Chondrocyte (in vitro differentiated cells): Measurements from ENCODE around the gene TMEM260. TPM values are rescaled to one million over a fixed set of nuclear protein-coding genes. Genes with fewer than 3 reads are reported as not detected.

Experiments
- DNase-seq: peaks from one replicate; pipeline ENCODE4 v3.0.0; 2021; ENCODE audit warnings: mixed read lengths, low spot score
- H3K27ac Mint-ChIP-seq: one replicate; pipeline ENCODE4 v1.8.0; 2021; ENCODE audit warnings: mild to moderate bottlenecking, moderate library complexity, mixed read lengths; ENCODE audit not compliant: unreplicated experiment
- H3K27me3 Mint-ChIP-seq: 2 replicates; pipeline ENCODE4 v1.8.0; 2021; ENCODE audit warnings: low read depth, mixed read lengths
- H3K36me3 Mint-ChIP-seq: 2 replicates; pipeline ENCODE4 v1.8.0; 2021; ENCODE audit warnings: low read depth, mixed read lengths
- H3K4me1 Mint-ChIP-seq: 2 replicates; pipeline ENCODE4 v1.8.0; 2021; ENCODE audit warnings: low read depth, mild to moderate bottlenecking, mixed read lengths
- H3K4me3 Mint-ChIP-seq: one replicate; pipeline ENCODE4 v1.8.0; 2021; ENCODE audit warnings: mild to moderate bottlenecking, moderate library complexity, mixed read lengths; ENCODE audit not compliant: unreplicated experiment
- H3K9me3 Mint-ChIP-seq: 2 replicates; pipeline ENCODE4 v1.8.0; 2021; ENCODE audit warnings: low read depth, mixed read lengths
- CTCF ChIP-seq: fragments of 200-600 bp; sonication (generic); IDR thresholded peaks from 2 replicates; pipeline ENCODE4 v1.5.0; 2021; ENCODE audit warnings: antibody characterized with exemption, mild to moderate bottlenecking, moderate library complexity
- total RNA-seq: library from RNA; stranded (reverse); gene quantifications from 3 replicates; pipeline ENCODE4 v1.2.1, GENCODE V29; 2021

Gene TMEM260
- total RNA-seq, 1 donor from 2014 or later, result 17.1 TPM

- no peak for TF ChIP-seq CTCF
- Mint-ChIP-seq H3K9me3 (peaks cover 19% of the 10 kb centered on the region), H3K4me3 (no peak overlapping the region), H3K27me3 (peaks cover 21% of the 10 kb centered on the region), H3K4me1 (no peaks in the 10 kb centered on the region), H3K27ac (no peak overlapping the region), H3K36me3 (peaks cover 5% of the 10 kb centered on the region)
- DNase-seq, result no peak
Measured at GRCh38 chr14:56561606-56562005, 18.0 kb upstream of the TMEM260 start.

- no peak for TF ChIP-seq CTCF
- H3K27me3 Mint-ChIP-seq, result peaks cover 21% of the 10 kb centered on the region
- H3K27ac Mint-ChIP-seq, result no peak overlapping the region
- peaks cover 5% of the 10 kb centered on the region for H3K36me3 Mint-ChIP-seq
- no peak for DNase-seq
- H3K4me3 Mint-ChIP-seq, result no peak overlapping the region
- no peaks in the 10 kb centered on the region for H3K4me1 Mint-ChIP-seq
- peaks cover 19% of the 10 kb centered on the region for H3K9me3 Mint-ChIP-seq
Measured at GRCh38 chr14:56562883-56563282, 16.7 kb upstream of the TMEM260 start.

GRCh38 chr14:56569174-56569573 is 10.4 kb upstream of the TMEM260 start:
- peaks cover 8% of the 10 kb centered on the region for H3K9me3 Mint-ChIP-seq
- TF ChIP-seq CTCF, result no peak
- no peak overlapping the region for H3K27ac Mint-ChIP-seq
- H3K4me3 Mint-ChIP-seq, result no peak overlapping the region
- no peaks in the 10 kb centered on the region for H3K36me3 Mint-ChIP-seq
- DNase-seq, result no peak
- H3K4me1 Mint-ChIP-seq, result no peaks in the 10 kb centered on the region
- peaks cover 24% of the 10 kb centered on the region for H3K27me3 Mint-ChIP-seq

GRCh38 chr14:56570295-56570694 is 9.3 kb upstream of the TMEM260 start:
- no peaks in the 10 kb centered on the region for H3K4me1 Mint-ChIP-seq
- peaks cover 21% of the 10 kb centered on the region for H3K27me3 Mint-ChIP-seq
- DNase-seq, result no peak
- no peak overlapping the region for H3K4me3 Mint-ChIP-seq
- H3K36me3 Mint-ChIP-seq, result no peaks in the 10 kb centered on the region
- H3K9me3 Mint-ChIP-seq, result peaks cover 3% of the 10 kb centered on the region
- H3K27ac Mint-ChIP-seq, result no peak overlapping the region
- no peak for TF ChIP-seq CTCF

GRCh38 chr14:56580221-56580711 is 668 bp downstream of the TMEM260 start:
- H3K4me1 Mint-ChIP-seq, result peaks cover 23% of the 10 kb centered on the region
- TF ChIP-seq CTCF, result no peak
- H3K9me3 Mint-ChIP-seq, result no peaks in the 10 kb centered on the region
- DNase-seq, result no peak
- H3K4me3 Mint-ChIP-seq, result peak overlapping the region; percentile 82
- H3K36me3 Mint-ChIP-seq, result no peaks in the 10 kb centered on the region
- H3K27me3 Mint-ChIP-seq, result no peaks in the 10 kb centered on the region
- peak overlapping the region; percentile 73 for H3K27ac Mint-ChIP-seq
